Measurements from ENCODE around the gene REXO5.
"Not testable (repeated sequence)": the region's sequence is repeated elsewhere in the genome, so short reads cannot be mapped to it uniquely, and the experiment has no call there.

Gene REXO5

GRCh38 chr16:20763461-20764232, 42.7 kb upstream of the REXO5 start, which contains the start of gene ACSM3:
Gene ACSM3 (plus strand): TSS chr16:20764014. CDS start chr16:20770035, 6,021 bp downstream.
- no peak within 1 kb of the TSS for H4K5ac ChIP-seq (ENCODE audit: low read length)
- H2BK5ac ChIP-seq (ENCODE audit: low read length) = no peak within 1 kb of the TSS
- no peak within 1 kb of the TSS for H2BK15ac ChIP-seq (replicated peaks; ENCODE audit: low read depth)
- H3K36me3 ChIP-seq (ENCODE audit: control insufficient read depth, insufficient read depth, low read length) = no peaks in the 10 kb centered on the region
- H3K4ac ChIP-seq (ENCODE audit: low read depth, low read length) = no peak within 1 kb of the TSS
- H3K18ac ChIP-seq (ENCODE audit: low read length) = no peak within 1 kb of the TSS
- peak within 1 kb of the TSS; percentile 50 for H3K56ac ChIP-seq (ENCODE audit: low read length)
- no peak within 1 kb of the TSS for H4K8ac ChIP-seq (ENCODE audit: low read depth, low read length)
- H3K79me1 ChIP-seq (ENCODE audit: low read length) = no peaks in the 10 kb centered on the region
- no peaks in the 10 kb centered on the region for H3K27me3 ChIP-seq (ENCODE audit: insufficient read depth, low read length, poor library complexity)
- no peak within 1 kb of the TSS for H2AK5ac ChIP-seq (ENCODE audit: low read length)
- no CpG with 5 or more reads among the region's 10 CpGs for WGBS (ENCODE audit: extremely low coverage, insufficient coverage, low lambda C conversion rate)
- no peaks in the 10 kb centered on the region for H3K4me1 ChIP-seq (ENCODE audit: control insufficient read depth, low read depth, low read length)
- no peak within 1 kb of the TSS for H3K27ac ChIP-seq (ENCODE audit: low read depth, low read length)
- peak; percentile 86 for DNase-seq
- H3K79me2 ChIP-seq (ENCODE audit: control insufficient read depth, insufficient read depth, low read length) = no peaks in the 10 kb centered on the region
- H2BK120ac ChIP-seq (ENCODE audit: low read depth, low read length) = no peak within 1 kb of the TSS
- no peak within 1 kb of the TSS for H3K23ac ChIP-seq (ENCODE audit: low read length)
- H3K4me3 ChIP-seq (ENCODE audit: low read length) = peak within 1 kb of the TSS; percentile 10
- H3K4me2 ChIP-seq (ENCODE audit: low read length) = peak within 1 kb of the TSS; percentile 38
- peak within 1 kb of the TSS; percentile 28 for H3K9ac ChIP-seq (ENCODE audit: low read length)

- not testable (repeated sequence) for DNase-seq
These were observed 41.9 kb upstream of the REXO5 start for GRCh38 chr16:20764448-20764847.

GRCh38 chr16:20765732-20766131, 40.6 kb upstream of the REXO5 start:
- no peak overlapping the region for H3K18ac ChIP-seq (ENCODE audit: low read length)
- no peaks in the 10 kb centered on the region for H3K4me1 ChIP-seq (ENCODE audit: control insufficient read depth, low read depth, low read length)
- WGBS (ENCODE audit: extremely low coverage, insufficient coverage, low lambda C conversion rate) = no CpG with 5 or more reads among the region's 2 CpGs
- H4K8ac ChIP-seq (ENCODE audit: low read depth, low read length) = no peak overlapping the region
- H3K79me1 ChIP-seq (ENCODE audit: low read length) = no peaks in the 10 kb centered on the region
- no peaks in the 10 kb centered on the region for H3K27me3 ChIP-seq (ENCODE audit: insufficient read depth, low read length, poor library complexity)
- no peak overlapping the region for H2BK15ac ChIP-seq (replicated peaks; ENCODE audit: low read depth)
- no peak overlapping the region for H3K4me2 ChIP-seq (ENCODE audit: low read length)
- H4K5ac ChIP-seq (ENCODE audit: low read length) = no peak overlapping the region
- no peak overlapping the region for H3K56ac ChIP-seq (ENCODE audit: low read length)
- no peak overlapping the region for H3K9ac ChIP-seq (ENCODE audit: low read length)
- H2BK5ac ChIP-seq (ENCODE audit: low read length) = no peak overlapping the region
- H3K79me2 ChIP-seq (ENCODE audit: control insufficient read depth, insufficient read depth, low read length) = no peaks in the 10 kb centered on the region
- H3K4ac ChIP-seq (ENCODE audit: low read depth, low read length) = no peak overlapping the region
- no peak overlapping the region for H3K27ac ChIP-seq (ENCODE audit: low read depth, low read length)
- H3K36me3 ChIP-seq (ENCODE audit: control insufficient read depth, insufficient read depth, low read length) = no peaks in the 10 kb centered on the region
- no peak overlapping the region for H3K4me3 ChIP-seq (ENCODE audit: low read length)
- no peak overlapping the region for H3K23ac ChIP-seq (ENCODE audit: low read length)
- no peak for DNase-seq
- no peak overlapping the region for H2BK120ac ChIP-seq (ENCODE audit: low read depth, low read length)
- no peak overlapping the region for H2AK5ac ChIP-seq (ENCODE audit: low read length)

More at GRCh38 chr16:20764448-20764847, 41.9 kb upstream of the REXO5 start:
- not testable (repeated sequence) for H4K8ac ChIP-seq (ENCODE audit: low read depth, low read length); H3K18ac ChIP-seq (ENCODE audit: low read length); H3K4me3 ChIP-seq (ENCODE audit: low read length); H3K4ac ChIP-seq (ENCODE audit: low read depth, low read length); H2BK120ac ChIP-seq (ENCODE audit: low read depth, low read length); H3K9ac ChIP-seq (ENCODE audit: low read length); H3K27me3 ChIP-seq (ENCODE audit: insufficient read depth, low read length, poor library complexity); H3K36me3 ChIP-seq (ENCODE audit: control insufficient read depth, insufficient read depth, low read length); H3K4me2 ChIP-seq (ENCODE audit: low read length); H4K5ac ChIP-seq (ENCODE audit: low read length); H2BK15ac ChIP-seq (replicated peaks; ENCODE audit: low read depth); H2BK5ac ChIP-seq (ENCODE audit: low read length); H3K79me1 ChIP-seq (ENCODE audit: low read length); H2AK5ac ChIP-seq (ENCODE audit: low read length); H3K79me2 ChIP-seq (ENCODE audit: control insufficient read depth, insufficient read depth, low read length); H3K4me1 ChIP-seq (ENCODE audit: control insufficient read depth, low read depth, low read length); H3K23ac ChIP-seq (ENCODE audit: low read length); H3K56ac ChIP-seq (ENCODE audit: low read length); H3K27ac ChIP-seq (ENCODE audit: low read depth, low read length)
- no CpG with 5 or more reads among the region's 1 CpG for WGBS (ENCODE audit: extremely low coverage, insufficient coverage, low lambda C conversion rate)

GRCh38 chr16:20766294-20766693, 40.0 kb upstream of the REXO5 start:
- WGBS (ENCODE audit: extremely low coverage, insufficient coverage, low lambda C conversion rate) = no CpG with 5 or more reads among the region's 5 CpGs

GRCh38 chr16:20767577-20767976, 38.8 kb upstream of the REXO5 start:
- Histone ChIP-seq H3K27ac (ENCODE audit: low read depth, low read length) (no peak overlapping the region), H3K79me2 (ENCODE audit: control insufficient read depth, insufficient read depth, low read length) (no peaks in the 10 kb centered on the region), H3K23ac (ENCODE audit: low read length) (no peak overlapping the region), H3K4me3 (ENCODE audit: low read length) (no peak overlapping the region), H2BK15ac (replicated peaks; ENCODE audit: low read depth) (no peak overlapping the region), H2BK5ac (ENCODE audit: low read length) (no peak overlapping the region), H3K79me1 (ENCODE audit: low read length) (no peaks in the 10 kb centered on the region), H3K18ac (ENCODE audit: low read length) (no peak overlapping the region), H3K4me1 (ENCODE audit: control insufficient read depth, low read depth, low read length) (no peaks in the 10 kb centered on the region), H2AK5ac (ENCODE audit: low read length) (no peak overlapping the region), H4K5ac (ENCODE audit: low read length) (no peak overlapping the region), H4K8ac (ENCODE audit: low read depth, low read length) (no peak overlapping the region), H3K4me2 (ENCODE audit: low read length) (no peak overlapping the region), H2BK120ac (ENCODE audit: low read depth, low read length) (no peak overlapping the region), H3K56ac (ENCODE audit: low read length) (no peak overlapping the region), H3K9ac (ENCODE audit: low read length) (no peak overlapping the region), H3K36me3 (ENCODE audit: control insufficient read depth, insufficient read depth, low read length) (no peaks in the 10 kb centered on the region), H3K27me3 (ENCODE audit: insufficient read depth, low read length, poor library complexity) (no peaks in the 10 kb centered on the region), H3K4ac (ENCODE audit: low read depth, low read length) (no peak overlapping the region)
- DNase-seq = no peak

More at GRCh38 chr16:20766294-20766693, 40.0 kb upstream of the REXO5 start:
- Histone ChIP-seq H3K36me3 (ENCODE audit: control insufficient read depth, insufficient read depth, low read length) (no peaks in the 10 kb centered on the region), H4K8ac (ENCODE audit: low read depth, low read length) (no peak overlapping the region), H3K27ac (ENCODE audit: low read depth, low read length) (no peak overlapping the region), H3K9ac (ENCODE audit: low read length) (no peak overlapping the region), H3K4ac (ENCODE audit: low read depth, low read length) (no peak overlapping the region), H3K18ac (ENCODE audit: low read length) (no peak overlapping the region), H3K4me3 (ENCODE audit: low read length) (no peak overlapping the region), H2AK5ac (ENCODE audit: low read length) (no peak overlapping the region), H2BK120ac (ENCODE audit: low read depth, low read length) (no peak overlapping the region), H3K79me1 (ENCODE audit: low read length) (no peaks in the 10 kb centered on the region), H3K23ac (ENCODE audit: low read length) (no peak overlapping the region), H3K56ac (ENCODE audit: low read length) (no peak overlapping the region), H3K4me1 (ENCODE audit: control insufficient read depth, low read depth, low read length) (no peaks in the 10 kb centered on the region), H4K5ac (ENCODE audit: low read length) (no peak overlapping the region), H3K79me2 (ENCODE audit: control insufficient read depth, insufficient read depth, low read length) (no peaks in the 10 kb centered on the region), H2BK5ac (ENCODE audit: low read length) (no peak overlapping the region), H3K4me2 (ENCODE audit: low read length) (no peak overlapping the region), H3K27me3 (ENCODE audit: insufficient read depth, low read length, poor library complexity) (no peaks in the 10 kb centered on the region), H2BK15ac (replicated peaks; ENCODE audit: low read depth) (no peak overlapping the region)
- no peak for DNase-seq

- Histone ChIP-seq H3K27ac (ENCODE audit: low read depth, low read length) (no peak overlapping the region), H3K4me2 (ENCODE audit: low read length) (no peak overlapping the region), H2AK5ac (ENCODE audit: low read length) (no peak overlapping the region), H3K79me1 (ENCODE audit: low read length) (no peaks in the 10 kb centered on the region), H3K4me1 (ENCODE audit: control insufficient read depth, low read depth, low read length) (no peaks in the 10 kb centered on the region), H2BK120ac (ENCODE audit: low read depth, low read length) (no peak overlapping the region), H3K4ac (ENCODE audit: low read depth, low read length) (no peak overlapping the region), H4K5ac (ENCODE audit: low read length) (no peak overlapping the region), H3K9ac (ENCODE audit: low read length) (no peak overlapping the region), H4K8ac (ENCODE audit: low read depth, low read length) (no peak overlapping the region), H2BK15ac (replicated peaks; ENCODE audit: low read depth) (no peak overlapping the region), H3K36me3 (ENCODE audit: control insufficient read depth, insufficient read depth, low read length) (no peaks in the 10 kb centered on the region), H3K23ac (ENCODE audit: low read length) (no peak overlapping the region), H3K4me3 (ENCODE audit: low read length) (no peak overlapping the region), H3K27me3 (ENCODE audit: insufficient read depth, low read length, poor library complexity) (no peaks in the 10 kb centered on the region), H3K18ac (ENCODE audit: low read length) (no peak overlapping the region), H3K56ac (ENCODE audit: low read length) (no peak overlapping the region), H3K79me2 (ENCODE audit: control insufficient read depth, insufficient read depth, low read length) (no peaks in the 10 kb centered on the region), H2BK5ac (ENCODE audit: low read length) (no peak overlapping the region)
- DNase-seq = no peak
- no CpG with 5 or more reads among the region's 1 CpG for WGBS (ENCODE audit: extremely low coverage, insufficient coverage, low lambda C conversion rate)
These were observed 38.2 kb upstream of the REXO5 start for GRCh38 chr16:20768121-20768520.
